Jurkat, Clone E6-1 (cell line): ENCODE results near the gene ARFGAP1.

Experiments
- DNase-seq: peaks from one replicate; pipeline ENCODE4 v3.0.0-alpha.2; 2011; ENCODE audit warnings: low read depth, low spot score
- H3K4me3 ChIP-seq: 2 replicates; pipeline ENCODE4 v1.5.1; 2011; ENCODE audit warnings: mild to moderate bottlenecking, low read length, control low read depth, moderate library complexity

Gene ARFGAP1

GRCh38 chr20:63285636-63286615 lies 13.3 kb downstream of the ARFGAP1 start:
- no peak for DNase-seq
- H3K4me3 ChIP-seq: no peak overlapping the region

DNA sequence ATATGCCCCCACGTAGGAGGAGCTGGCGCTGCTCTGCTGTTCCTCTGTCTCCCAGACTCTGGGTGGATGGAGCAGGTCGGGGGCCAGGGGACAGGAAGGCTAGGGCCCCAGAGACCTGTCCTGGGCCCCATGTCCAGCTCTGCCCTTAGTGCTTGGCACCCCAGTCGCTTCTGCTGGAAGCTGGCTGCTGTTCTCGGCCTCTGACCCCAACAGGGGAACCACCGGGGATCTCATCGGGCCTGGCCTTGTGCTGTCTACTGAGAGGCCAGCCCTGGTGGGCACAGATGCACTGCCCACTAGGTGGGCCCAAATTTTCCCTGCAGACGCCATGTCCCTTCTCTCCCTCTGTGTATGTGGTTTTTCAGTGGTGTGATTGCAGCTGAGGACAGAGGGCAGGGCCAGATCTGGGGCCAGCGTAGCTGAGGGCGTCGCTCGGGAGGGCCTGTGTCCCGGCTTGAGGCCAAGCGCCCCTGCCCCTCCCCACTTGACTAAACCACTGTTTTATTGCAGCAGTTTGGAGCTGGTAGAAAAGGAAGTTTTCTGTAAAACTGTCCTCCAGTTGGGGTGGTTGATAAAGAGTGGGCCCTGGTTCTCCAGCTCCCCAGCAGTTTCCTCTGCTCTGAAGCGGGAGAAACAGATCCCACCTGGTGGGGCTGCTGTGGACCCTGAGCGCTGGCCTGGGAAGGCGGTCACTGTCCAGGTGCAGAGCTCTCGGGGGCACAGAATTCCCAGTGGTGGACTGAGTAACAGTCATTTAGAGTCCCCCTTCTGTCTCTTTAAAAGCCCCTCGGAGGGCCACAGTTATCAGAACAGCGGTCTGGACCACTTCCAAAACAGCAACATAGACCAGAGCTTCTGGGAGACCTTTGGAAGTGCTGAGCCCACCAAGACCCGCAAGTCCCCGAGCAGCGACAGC lies 14.4 kb downstream of the ARFGAP1 start:
- DNase-seq: no peak
- H3K4me3 ChIP-seq: no peak overlapping the region

DNA sequence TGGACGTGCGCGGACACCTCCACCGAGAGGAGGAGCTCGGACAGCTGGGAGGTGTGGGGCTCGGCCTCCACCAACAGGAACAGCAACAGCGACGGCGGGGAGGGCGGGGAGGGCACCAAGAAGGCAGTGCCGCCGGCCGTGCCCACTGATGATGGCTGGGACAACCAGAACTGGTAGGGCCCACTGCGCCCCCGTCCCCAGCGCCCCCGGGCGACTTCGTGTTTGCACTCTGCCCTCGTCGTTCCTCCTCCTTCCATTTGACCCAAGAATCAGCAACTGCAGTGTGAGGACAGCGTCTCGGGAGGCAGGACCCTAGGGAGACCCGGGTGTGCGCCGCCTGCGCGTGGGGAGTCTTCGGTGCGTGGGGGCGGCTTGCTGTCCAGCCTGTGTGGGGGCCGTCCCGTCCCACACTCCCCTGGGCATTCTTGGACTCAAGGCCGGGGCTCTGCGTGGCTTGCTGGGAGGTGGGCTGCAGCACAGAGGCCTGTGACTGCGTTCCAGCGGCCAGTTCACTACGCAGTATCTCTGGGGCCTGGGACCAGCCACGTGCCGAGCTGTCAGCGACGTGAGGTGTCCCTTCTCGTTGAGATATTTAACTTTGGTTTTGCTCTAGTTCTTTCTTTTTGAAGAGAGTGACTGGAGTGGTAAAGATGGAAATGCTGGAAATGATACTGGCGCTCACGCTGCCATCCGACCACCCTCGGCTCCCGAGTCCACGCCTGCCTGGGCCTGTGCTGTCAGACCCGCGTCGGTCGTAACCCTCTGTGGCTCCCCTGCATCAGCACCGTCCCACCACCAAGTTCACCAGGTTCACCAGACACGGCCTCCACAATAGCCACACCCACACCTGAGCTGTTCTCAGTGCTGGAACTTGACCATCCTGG lies 15.3 kb downstream of the ARFGAP1 start:
- H3K4me3 ChIP-seq: no peak overlapping the region
- DNase-seq: no peak

GRCh38 chr20:63288581-63289251 lies 16.1 kb downstream of the ARFGAP1 start:
- no peak overlapping the region for H3K4me3 ChIP-seq
- no peak for DNase-seq

DNA sequence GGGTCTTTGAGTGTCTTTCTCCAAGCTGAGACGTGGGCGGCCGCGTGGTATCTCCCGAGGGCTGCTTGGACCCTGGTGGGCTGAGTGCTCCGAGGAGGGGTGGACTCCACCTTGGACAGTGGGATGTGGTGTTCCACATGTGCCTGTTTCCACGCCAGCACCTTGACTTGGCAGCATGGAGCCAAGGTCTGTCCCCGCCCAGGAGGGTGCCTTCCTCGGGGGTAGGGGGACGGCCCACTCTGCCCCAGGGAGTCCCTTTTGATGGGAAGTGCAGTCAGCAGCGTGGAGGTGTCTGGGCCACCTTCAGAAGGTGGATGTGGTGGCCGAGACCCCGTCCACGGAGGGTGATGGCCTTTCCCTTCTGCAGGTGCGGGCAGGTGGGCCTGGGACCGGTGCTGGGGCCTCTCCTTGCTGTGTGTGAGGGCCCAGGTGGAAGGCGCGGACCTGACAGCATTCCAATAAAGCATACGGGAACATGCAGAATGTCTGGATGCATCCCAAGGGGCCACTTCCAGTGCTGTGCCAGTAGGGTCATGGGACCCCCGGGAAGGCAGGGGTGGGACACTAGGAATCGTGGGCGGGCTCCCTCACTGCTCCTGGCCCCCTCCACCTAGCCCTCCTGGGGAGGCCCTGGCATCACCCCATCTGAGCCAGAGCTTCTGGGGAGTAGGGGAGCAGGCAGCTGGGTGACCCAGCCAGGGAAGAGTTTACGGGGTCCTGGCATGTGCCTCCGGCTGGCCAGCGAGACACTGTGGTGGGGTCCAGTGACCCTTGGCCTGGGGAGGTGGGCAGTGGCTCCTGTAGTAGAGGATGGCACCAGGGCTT lies 16.9 kb downstream of the ARFGAP1 start:
- DNase-seq: no peak
- no peak overlapping the region for H3K4me3 ChIP-seq

- no peak overlapping the region for H3K4me3 ChIP-seq
- DNase-seq: no peak
Observed at GRCh38 chr20:63290136-63290676, 17.6 kb downstream of the ARFGAP1 start.

DNA sequence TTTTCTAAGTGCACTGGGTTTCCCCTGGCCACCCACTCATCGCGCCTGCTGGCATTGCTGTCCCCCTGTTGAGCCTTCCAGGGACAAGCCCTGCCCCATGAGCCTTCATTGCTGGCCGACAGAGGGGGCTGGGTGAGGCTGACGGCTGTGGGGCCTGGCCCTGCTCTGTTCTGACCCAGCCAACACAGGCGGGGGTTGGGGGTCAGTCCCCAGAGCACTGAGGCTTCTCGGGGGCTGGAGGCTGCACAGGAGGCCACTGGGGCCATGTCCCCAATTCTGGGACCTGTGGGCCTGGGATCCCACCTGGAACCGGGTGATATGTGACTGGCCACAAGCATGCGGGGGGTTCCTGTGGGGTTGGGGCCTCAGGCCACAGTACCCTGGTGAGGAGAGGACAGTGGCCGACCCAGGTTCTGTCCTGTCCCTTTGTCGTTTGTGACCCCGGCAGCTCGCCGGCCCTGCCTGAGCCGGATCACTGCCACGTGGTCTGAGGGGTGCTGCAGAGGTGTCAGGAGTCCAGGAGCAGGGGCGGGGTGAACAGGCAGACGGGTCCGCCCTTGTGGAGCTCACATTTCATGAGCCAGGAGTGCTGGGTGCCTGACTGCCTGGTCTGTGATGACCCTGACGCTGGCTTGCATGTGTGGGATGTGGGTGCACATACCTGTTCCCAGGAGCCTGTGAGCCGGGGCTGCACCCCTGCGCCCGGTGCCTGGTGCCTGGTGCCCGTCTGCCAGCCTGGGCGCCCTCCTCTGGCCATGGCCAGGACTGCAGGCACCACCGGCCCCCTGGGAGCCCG lies 18.3 kb downstream of the ARFGAP1 start:
- peak; percentile 28 for DNase-seq
- H3K4me3 ChIP-seq: no peak overlapping the region

DNA sequence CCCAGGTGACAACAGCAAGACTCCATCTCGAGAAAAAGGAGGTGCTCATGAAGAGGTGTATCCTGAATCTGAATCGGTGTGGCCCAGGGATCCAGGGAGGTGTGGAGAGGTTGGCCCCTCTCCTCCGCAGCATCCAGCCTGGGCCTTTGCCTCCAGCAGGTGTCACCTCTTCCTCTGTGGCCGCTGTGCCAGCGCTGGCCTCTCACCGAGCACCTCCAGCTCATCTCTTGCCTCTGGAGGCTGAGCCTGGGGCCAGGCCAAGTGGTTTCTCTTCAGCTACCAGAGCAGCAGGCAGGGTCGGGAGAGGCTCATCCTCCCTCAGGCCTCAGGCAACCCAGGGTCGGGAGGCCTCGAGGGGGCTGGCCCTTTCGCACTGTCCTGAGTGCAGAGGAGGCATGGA lies 19.2 kb downstream of the ARFGAP1 start:
- no peak overlapping the region for H3K4me3 ChIP-seq
- DNase-seq: no peak

DNA sequence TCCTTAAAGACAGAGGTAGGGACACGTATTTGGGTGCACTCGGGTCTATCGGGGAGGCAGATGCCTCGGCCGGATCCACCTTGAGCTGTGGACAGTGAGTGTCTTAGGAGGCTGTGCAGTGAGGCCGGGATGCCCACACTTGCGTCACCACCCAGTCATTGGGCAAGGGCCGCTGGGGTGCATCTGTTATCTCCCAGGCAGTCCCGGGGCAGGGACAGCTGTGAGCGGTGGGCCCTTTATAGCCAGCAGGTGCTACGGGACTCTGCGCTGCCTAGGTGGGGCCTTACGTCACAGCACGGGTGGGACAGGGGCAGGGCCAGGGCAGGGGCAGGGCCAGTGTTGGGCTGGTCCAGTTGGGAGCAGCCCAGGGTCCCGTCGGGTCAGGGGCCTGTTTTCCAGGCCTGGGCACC lies 19.7 kb downstream of the ARFGAP1 start:
- DNase-seq: no peak
- no peak overlapping the region for H3K4me3 ChIP-seq

DNA sequence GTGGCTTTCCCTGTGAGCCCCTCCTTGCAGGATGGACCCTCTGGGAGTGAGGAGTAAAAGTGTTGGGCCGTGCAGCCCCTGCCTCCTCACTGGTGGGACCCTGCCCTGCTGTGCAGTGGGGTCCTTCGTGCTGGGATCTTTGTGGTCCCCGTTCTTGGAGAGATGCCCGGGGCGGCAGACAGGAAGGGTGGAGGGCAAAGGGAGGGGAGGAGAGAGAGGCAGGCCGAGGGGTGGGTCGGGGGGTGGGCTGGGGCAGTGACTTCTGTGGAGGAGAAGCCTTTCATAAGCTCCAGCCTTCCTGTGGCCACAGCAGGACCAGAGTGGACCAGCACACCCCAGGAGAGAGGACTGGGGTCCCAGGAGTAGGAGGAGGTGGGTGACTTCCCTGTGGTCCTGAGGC lies 20.3 kb downstream of the ARFGAP1 start, which contains the start of gene COL20A1:
TSS of gene COL20A1 (plus strand) at position 283 of the 400 bp plus-strand sequence. CDS start 1,922 bp downstream, outside the sequence.
- no peak within 1 kb of the TSS for H3K4me3 ChIP-seq
- no peak for DNase-seq

- DNase-seq: no peak
- H3K4me3 ChIP-seq: no peak overlapping the region
Observed at GRCh38 chr20:63293456-63293855, 20.8 kb downstream of the ARFGAP1 start.

DNA sequence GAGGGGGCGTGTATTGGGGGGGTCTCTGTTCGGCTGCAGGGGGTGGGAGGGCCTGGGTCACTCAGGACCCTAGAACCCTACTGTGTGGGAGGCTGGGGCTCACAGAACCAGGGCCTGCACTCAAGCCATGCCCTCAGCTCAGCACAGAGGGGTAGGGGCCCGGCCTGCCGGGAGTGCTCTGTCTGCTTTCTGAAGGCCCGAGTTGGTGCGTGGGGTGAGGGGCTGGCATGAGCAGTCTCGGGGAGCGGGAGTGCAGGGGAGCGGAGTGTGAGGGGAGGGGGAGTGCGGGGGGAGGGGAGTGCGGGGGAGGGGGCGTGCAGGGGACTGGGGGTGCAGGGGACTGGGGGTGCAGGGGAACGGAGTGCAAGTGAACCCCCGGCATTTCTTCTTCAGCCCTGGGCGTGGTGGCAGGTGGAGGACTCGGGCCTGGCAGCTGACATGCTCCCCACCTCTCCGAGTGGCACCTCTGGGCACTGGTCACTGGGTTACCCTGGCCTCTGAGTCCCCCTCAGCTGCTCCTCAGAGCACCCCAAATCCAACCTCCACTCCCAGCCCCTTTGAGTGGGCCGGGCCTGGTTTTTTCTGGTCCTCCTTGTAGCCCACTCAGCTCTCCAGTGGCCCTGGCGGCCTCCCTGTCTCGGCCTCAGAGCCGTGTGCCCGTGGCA lies 21.4 kb downstream of the ARFGAP1 start:
- H3K4me3 ChIP-seq: no peak overlapping the region
- no peak for DNase-seq

DNA sequence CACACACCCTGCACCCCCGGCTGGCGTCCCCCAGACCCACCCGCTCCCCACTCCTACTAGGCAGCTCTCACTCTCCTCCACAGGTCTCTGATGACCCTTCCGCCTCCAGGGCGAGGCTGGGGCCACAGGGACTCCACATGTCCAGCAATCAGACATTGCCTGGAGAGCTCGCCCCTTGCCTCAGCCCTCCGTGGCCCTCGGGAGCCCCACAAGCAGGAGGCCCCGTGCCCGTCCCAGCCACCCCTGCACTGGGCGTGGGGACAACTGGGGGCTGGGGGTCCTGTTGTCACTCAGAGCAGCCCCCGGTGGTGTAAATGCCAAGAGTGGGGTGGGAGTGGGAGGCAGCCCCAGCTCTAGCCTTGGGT lies 21.9 kb downstream of the ARFGAP1 start:
- DNase-seq: no peak
- no peak overlapping the region for H3K4me3 ChIP-seq

- no peak for DNase-seq
- H3K4me3 ChIP-seq: no peak overlapping the region
Observed at GRCh38 chr20:63295018-63295417, 22.4 kb downstream of the ARFGAP1 start.

DNA sequence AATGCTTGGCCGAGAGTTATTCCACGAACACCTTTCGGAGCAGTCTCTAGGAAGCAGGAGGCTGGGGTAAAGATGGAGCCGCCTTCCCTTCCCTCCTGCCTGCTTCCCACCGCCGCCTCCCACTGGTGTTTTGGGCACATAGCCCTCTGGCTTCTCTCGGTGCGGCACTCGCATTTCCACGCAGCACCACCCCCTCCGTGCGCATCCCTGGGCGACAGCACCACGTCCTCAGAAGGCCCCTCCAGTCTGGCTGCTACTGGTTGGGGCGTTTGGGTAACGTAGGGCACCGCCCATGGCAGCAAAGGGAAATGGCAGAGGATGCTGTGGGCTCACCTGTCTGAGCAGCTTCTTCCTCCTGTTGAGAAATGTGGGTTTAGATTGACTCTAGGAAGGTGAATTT lies 22.8 kb downstream of the ARFGAP1 start:
- no peak overlapping the region for H3K4me3 ChIP-seq
- no peak for DNase-seq

DNA sequence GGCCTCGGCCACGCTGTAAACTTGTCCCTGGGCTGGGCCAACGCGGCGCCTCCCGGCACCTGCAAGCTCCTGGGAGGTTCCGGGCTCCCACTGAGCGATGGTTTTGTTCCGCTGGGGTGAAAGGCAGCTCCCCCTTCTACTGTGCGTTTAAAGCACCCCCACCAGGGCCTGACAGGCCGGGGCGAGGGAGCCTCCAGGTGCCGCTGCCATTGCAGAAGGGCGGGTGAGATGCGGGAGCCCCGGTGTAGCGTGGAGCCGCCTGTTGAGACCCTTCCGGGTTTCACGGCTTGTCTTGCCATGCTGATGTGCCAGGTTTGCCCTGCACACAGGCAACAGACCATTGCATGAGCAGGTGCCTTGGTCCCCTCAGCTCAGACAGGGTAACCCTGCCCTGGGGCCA lies 23.2 kb downstream of the ARFGAP1 start:
- no peak for DNase-seq

More for the DNA sequence above, 23.2 kb downstream of the ARFGAP1 start:
- H3K4me3 ChIP-seq: no peak overlapping the region
